HepG2 (cell line): Measurements from ENCODE around the gene FBLN5. TPM values are rescaled to one million over a fixed set of nuclear protein-coding genes. Genes with fewer than 3 reads are reported as not detected.

Source experiments
- GABPB1 ChIP-seq: IDR thresholded peaks from 2 replicates; pipeline ENCODE4 v1.6.1; 2016; ENCODE audit warnings: mild to moderate bottlenecking, missing genetic modification reagents, moderate library complexity, missing compliant biosample characterization
- HDAC2 ChIP-seq: sonication (generic); formaldehyde crosslinking; IDR thresholded peaks from 2 replicates; pipeline ENCODE4 v1.4.0; 2020; ENCODE audit warnings: missing genetic modification reagents
- KMT2B ChIP-seq: IDR thresholded peaks from 2 replicates; pipeline ENCODE4 v1.6.1; 2016; ENCODE audit warnings: missing genetic modification reagents, missing compliant biosample characterization
- LCORL ChIP-seq, 2 experiments: fragments of 450-650 bp in 1 of 2; sonication (generic) in 1 of 2; formaldehyde crosslinking in 1 of 2; IDR thresholded peaks; 2 replicates each; pipeline versions ENCODE4 v1.5.0 to v1.6.1; 2017 to 2020; ENCODE audit warnings: antibody characterized with exemption in 1 of 2, missing genetic modification reagents in 1 of 2
- MBD4 ChIP-seq: IDR thresholded peaks from 2 replicates; pipeline ENCODE4 v1.6.1; 2012; ENCODE audit warnings: low read length, inconsistent platforms, borderline replicate concordance
- MYNN ChIP-seq: sonication (generic); formaldehyde crosslinking; IDR thresholded peaks from 2 replicates; pipeline ENCODE4 v1.4.0; 2020; ENCODE audit warnings: mild to moderate bottlenecking, low read depth, missing genetic modification reagents
- NR2F1 ChIP-seq, 2 experiments: fragments of 450-650 bp in 1 of 2; formaldehyde crosslinking in 1 of 2; IDR thresholded peaks; 2 replicates each; pipeline versions ENCODE4 v1.5.0 to v1.6.1; 2016 to 2020; ENCODE audit warnings: mild to moderate bottlenecking in 1 of 2, missing compliant biosample characterization in 1 of 2, missing genetic modification reagents in 1 of 2, moderate library complexity in 1 of 2
- NR2F6 ChIP-seq, 2 experiments: IDR thresholded peaks; 2 replicates each; pipeline ENCODE4 v1.6.1; 2016; ENCODE audit warnings: antibody characterized with exemption in 1 of 2, mild to moderate bottlenecking in 1 of 2
- PAF1 ChIP-seq: IDR thresholded peaks from 2 replicates; pipeline ENCODE4 v1.6.1; 2016; ENCODE audit warnings: missing genetic modification reagents, missing compliant biosample characterization
- RAD21 ChIP-seq: fragments of 450-650 bp; formaldehyde crosslinking; IDR thresholded peaks from 2 replicates; pipeline ENCODE4 v1.5.0; 2020; ENCODE audit warnings: mild to moderate bottlenecking
- TCF7L2 ChIP-seq: IDR thresholded peaks from 2 replicates; pipeline ENCODE4 v1.6.1; 2011; ENCODE audit warnings: mild to moderate bottlenecking, low read depth, low read length, moderate library complexity
- ZNF230 ChIP-seq: sonication (generic); formaldehyde crosslinking; IDR thresholded peaks from 2 replicates; pipeline ENCODE4 v1.4.0; 2020; ENCODE audit warnings: mild to moderate bottlenecking, missing genetic modification reagents
- ZNF329 ChIP-seq: sonication (generic); formaldehyde crosslinking; IDR thresholded peaks from 2 replicates; pipeline ENCODE4 v1.9.0; 2021; ENCODE audit warnings: low read depth, mild to moderate bottlenecking, missing genetic modification reagents
- ZNF44 ChIP-seq: sonication (generic); formaldehyde crosslinking; IDR thresholded peaks from 2 replicates; pipeline ENCODE4 v1.5.1; 2020; ENCODE audit warnings: mild to moderate bottlenecking, missing genetic modification reagents
- ZNF841 ChIP-seq: sonication (generic); formaldehyde crosslinking; IDR thresholded peaks from 2 replicates; pipeline ENCODE4 v1.8.1; 2023; ENCODE audit warnings: missing genetic modification reagents, borderline replicate concordance
- polyA plus RNA-seq, 8 experiments: library from polyadenylated mRNA; depleted of rRNA in 3 of 8; stranded (reverse) in 7 of 8; unstranded in 1 of 8; fragments of >200 nt; fragmentation: Illumina TruSeq in 4 of 8; extraction: Trizol in 4 of 8; gene quantifications; 2 replicates each; pipeline versions ENCODE4 v1.2.1 to v1.2.3, GENCODE V29; 2011 to 2016; ENCODE audit warnings: low read depth in 4 of 8, missing spikeins in 1 of 8, mixed read lengths in 1 of 8; ENCODE audit not compliant: insufficient read depth in 1 of 8
- total RNA-seq, 5 experiments: library from RNA; depleted of rRNA; stranded (reverse); fragments of >200 nt; fragmentation: Illumina TruSeq; extraction: Trizol; gene quantifications; 2 replicates each; pipeline ENCODE4 v1.2.3, GENCODE V29; 2016; ENCODE audit warnings: low read depth in 1 of 5
- TF ChIP-seq, protein P1 (sequence below): sonication (generic); IDR thresholded peaks from 2 replicates; pipeline ENCODE4 v1.6.1; 2016; ENCODE audit warnings: low read depth, borderline replicate concordance
- TF ChIP-seq, protein P2 (sequence below): IDR thresholded peaks from 2 replicates; pipeline ENCODE4 v1.6.1; 2016; ENCODE audit warnings: low read depth, borderline replicate concordance
- TF ChIP-seq, protein P3 (sequence below): sonication (generic); formaldehyde crosslinking; IDR thresholded peaks from 2 replicates; pipeline ENCODE4 v1.8.0; 2022; ENCODE audit warnings: missing genetic modification reagents, mild to moderate bottlenecking, inconsistent platforms, borderline replicate concordance
- TF ChIP-seq, protein P4 (sequence below): sonication (generic); formaldehyde crosslinking; conservative IDR thresholded peaks from 2 replicates; pipeline ENCODE4 v1.5.0; 2020; ENCODE audit warnings: missing genetic modification reagents
- TF ChIP-seq, protein P5 (sequence below): sonication (generic); formaldehyde crosslinking; IDR thresholded peaks from 2 replicates; pipeline ENCODE4 v1.4.0; 2020; ENCODE audit warnings: missing genetic modification reagents
- TF ChIP-seq, protein P6 (sequence below): fragments of 450-650 bp; IDR thresholded peaks from 2 replicates; pipeline ENCODE4 v1.6.1; 2017; ENCODE audit warnings: mild to moderate bottlenecking

The FBLN5 gene
- total and polyA plus RNA-seq, 2 of the 13 experiments (the other 11 are each of a cell fraction or from before 2014, with no cell fraction given): 0.38 to 0.77 TPM

DNA sequence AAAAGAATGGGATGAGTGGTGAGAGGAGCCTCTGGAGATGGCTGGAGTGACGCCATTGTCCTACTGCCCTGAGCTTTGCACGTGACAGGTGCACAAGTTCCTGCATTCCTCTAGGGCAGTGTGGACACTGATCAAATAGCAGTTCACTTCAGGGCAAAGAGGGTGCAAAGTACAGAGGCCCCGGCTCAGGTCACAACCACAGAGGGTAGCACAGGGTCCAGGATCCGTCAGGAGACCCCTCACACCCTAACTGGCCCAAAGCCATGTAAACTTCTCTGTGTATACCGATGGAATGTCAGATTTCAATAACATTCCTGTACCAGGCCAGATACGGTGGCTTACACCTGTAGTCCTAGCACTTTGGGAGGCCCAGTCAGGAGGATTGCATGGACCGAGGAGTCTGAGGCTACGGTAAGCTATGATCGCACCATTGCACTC is 10.4 kb upstream of the FBLN5 start (continued):
- TF ChIP-seq ZNF230 (CRISPR knock-in tag): no peak
- TF ChIP-seq MYNN (CRISPR knock-in tag): no peak
- peak; percentile 72 for TF ChIP-seq HDAC2
- TF ChIP-seq LCORL (IDR thresholded peaks at IDR 0.05): no peak
- peak; percentile 93 for TF ChIP-seq LCORL (CRISPR knock-in tag; IDR thresholded peaks at IDR 0.05)
- no peak for TF ChIP-seq ZNF841
- TF ChIP-seq KMT2B (CRISPR knock-in tag): no peak
- TF ChIP-seq, protein P1, sequence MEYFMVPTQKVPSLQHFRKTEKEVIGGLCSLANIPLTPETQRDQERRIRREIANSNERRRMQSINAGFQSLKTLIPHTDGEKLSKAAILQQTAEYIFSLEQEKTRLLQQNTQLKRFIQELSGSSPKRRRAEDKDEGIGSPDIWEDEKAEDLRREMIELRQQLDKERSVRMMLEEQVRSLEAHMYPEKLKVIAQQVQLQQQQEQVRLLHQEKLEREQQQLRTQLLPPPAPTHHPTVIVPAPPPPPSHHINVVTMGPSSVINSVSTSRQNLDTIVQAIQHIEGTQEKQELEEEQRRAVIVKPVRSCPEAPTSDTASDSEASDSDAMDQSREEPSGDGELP: 0 out of 2 replicates have a peak, but pooled peaks have one; percentile 24
- no peak for TF ChIP-seq ZNF44 (CRISPR knock-in tag)
- TF ChIP-seq ZNF329: no peak
- peak; percentile 78 to 96 for TF ChIP-seq NR2F1 (CRISPR knock-in tag; IDR thresholded peaks at IDR 0.05)
- TF ChIP-seq, protein P2, sequence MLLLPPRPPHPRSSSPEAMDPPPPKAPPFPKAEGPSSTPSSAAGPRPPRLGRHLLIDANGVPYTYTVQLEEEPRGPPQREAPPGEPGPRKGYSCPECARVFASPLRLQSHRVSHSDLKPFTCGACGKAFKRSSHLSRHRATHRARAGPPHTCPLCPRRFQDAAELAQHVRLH (CRISPR knock-in tag): peak; percentile 47; the same call in 1 of the 2 replicates
- TF ChIP-seq NR2F6 (IDR thresholded peaks at IDR 0.05): peak; percentile 84
- TF ChIP-seq NR2F6 (CRISPR knock-in tag; IDR thresholded peaks at IDR 0.05): peak; percentile 88
- TF ChIP-seq, protein P3, sequence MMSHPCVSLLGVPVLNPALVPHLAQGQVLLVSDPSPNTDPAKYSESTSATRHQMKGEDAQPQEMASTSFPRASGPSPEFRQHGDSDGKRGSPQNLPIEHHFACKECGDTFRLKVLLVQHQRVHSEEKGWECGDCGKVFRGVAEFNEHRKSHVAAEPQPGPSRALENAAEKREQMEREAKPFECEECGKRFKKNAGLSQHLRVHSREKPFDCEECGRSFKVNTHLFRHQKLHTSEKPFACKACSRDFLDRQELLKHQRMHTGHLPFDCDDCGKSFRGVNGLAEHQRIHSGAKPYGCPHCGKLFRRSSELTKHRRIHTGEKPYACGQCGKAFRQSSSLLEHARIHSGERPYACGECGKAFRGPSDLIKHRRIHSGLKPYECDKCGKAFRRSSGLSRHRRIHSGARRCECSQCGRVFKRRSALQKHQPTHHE: no peak
- TF ChIP-seq MBD4: no peak
- no peak for TF ChIP-seq TCF7L2
- TF ChIP-seq, protein P4, sequence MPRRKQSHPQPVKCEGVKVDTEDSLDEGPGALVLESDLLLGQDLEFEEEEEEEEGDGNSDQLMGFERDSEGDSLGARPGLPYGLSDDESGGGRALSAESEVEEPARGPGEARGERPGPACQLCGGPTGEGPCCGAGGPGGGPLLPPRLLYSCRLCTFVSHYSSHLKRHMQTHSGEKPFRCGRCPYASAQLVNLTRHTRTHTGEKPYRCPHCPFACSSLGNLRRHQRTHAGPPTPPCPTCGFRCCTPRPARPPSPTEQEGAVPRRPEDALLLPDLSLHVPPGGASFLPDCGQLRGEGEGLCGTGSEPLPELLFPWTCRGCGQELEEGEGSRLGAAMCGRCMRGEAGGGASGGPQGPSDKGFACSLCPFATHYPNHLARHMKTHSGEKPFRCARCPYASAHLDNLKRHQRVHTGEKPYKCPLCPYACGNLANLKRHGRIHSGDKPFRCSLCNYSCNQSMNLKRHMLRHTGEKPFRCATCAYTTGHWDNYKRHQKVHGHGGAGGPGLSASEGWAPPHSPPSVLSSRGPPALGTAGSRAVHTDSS (CRISPR knock-in tag): no peak
- no peak for TF ChIP-seq PAF1 (CRISPR knock-in tag)
- peak; percentile 30; the same call in 1 of the 2 replicates for TF ChIP-seq RAD21 (CRISPR knock-in tag)
- TF ChIP-seq, protein P5, sequence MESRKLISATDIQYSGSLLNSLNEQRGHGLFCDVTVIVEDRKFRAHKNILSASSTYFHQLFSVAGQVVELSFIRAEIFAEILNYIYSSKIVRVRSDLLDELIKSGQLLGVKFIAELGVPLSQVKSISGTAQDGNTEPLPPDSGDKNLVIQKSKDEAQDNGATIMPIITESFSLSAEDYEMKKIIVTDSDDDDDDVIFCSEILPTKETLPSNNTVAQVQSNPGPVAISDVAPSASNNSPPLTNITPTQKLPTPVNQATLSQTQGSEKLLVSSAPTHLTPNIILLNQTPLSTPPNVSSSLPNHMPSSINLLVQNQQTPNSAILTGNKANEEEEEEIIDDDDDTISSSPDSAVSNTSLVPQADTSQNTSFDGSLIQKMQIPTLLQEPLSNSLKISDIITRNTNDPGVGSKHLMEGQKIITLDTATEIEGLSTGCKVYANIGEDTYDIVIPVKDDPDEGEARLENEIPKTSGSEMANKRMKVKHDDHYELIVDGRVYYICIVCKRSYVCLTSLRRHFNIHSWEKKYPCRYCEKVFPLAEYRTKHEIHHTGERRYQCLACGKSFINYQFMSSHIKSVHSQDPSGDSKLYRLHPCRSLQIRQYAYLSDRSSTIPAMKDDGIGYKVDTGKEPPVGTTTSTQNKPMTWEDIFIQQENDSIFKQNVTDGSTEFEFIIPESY (CRISPR knock-in tag): peak; percentile 47; the same call in 1 of the 2 replicates
- no peak for TF ChIP-seq GABPB1 (CRISPR knock-in tag)
- TF ChIP-seq, protein P6, sequence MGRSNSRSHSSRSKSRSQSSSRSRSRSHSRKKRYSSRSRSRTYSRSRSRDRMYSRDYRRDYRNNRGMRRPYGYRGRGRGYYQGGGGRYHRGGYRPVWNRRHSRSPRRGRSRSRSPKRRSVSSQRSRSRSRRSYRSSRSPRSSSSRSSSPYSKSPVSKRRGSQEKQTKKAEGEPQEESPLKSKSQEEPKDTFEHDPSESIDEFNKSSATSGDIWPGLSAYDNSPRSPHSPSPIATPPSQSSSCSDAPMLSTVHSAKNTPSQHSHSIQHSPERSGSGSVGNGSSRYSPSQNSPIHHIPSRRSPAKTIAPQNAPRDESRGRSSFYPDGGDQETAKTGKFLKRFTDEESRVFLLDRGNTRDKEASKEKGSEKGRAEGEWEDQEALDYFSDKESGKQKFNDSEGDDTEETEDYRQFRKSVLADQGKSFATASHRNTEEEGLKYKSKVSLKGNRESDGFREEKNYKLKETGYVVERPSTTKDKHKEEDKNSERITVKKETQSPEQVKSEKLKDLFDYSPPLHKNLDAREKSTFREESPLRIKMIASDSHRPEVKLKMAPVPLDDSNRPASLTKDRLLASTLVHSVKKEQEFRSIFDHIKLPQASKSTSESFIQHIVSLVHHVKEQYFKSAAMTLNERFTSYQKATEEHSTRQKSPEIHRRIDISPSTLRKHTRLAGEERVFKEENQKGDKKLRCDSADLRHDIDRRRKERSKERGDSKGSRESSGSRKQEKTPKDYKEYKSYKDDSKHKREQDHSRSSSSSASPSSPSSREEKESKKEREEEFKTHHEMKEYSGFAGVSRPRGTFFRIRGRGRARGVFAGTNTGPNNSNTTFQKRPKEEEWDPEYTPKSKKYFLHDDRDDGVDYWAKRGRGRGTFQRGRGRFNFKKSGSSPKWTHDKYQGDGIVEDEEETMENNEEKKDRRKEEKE: no peak
